GM21576 (cell line): ENCODE measurements around the gene OSBPL8.

ENCODE experiments used
- ATAC-seq: cut with Tn5 transposase; IDR thresholded peaks from one replicate; pipeline ENCODE4 v1.9.1; 2021; ENCODE audit warnings: mild to moderate bottlenecking, moderate library complexity; ENCODE audit not compliant: unreplicated experiment

Gene OSBPL8

GRCh38 chr12:76555797-76556196 is 3.8 kb downstream of the OSBPL8 start:
- ATAC-seq, result no peak

GRCh38 chr12:76555231-76555767 is 4.3 kb downstream of the OSBPL8 start:
- ATAC-seq, result no peak

GRCh38 chr12:76554405-76555230 is 5.0 kb downstream of the OSBPL8 start:
- ATAC-seq, result no peak

- no peak for ATAC-seq
Observed at GRCh38 chr12:76552343-76552938, 7.1 kb downstream of the OSBPL8 start.

GRCh38 chr12:76551482-76551888 is 8.1 kb downstream of the OSBPL8 start:
- ATAC-seq, result peak; percentile 44

- ATAC-seq, result no peak
Observed at GRCh38 chr12:76549131-76549530, 10.4 kb downstream of the OSBPL8 start.

- no peak for ATAC-seq
Observed at GRCh38 chr12:76548222-76548837, 11.2 kb downstream of the OSBPL8 start.

- no peak for ATAC-seq
Observed at GRCh38 chr12:76547526-76547925, 12.0 kb downstream of the OSBPL8 start.

- ATAC-seq, result no peak
Observed at GRCh38 chr12:76546889-76547288, 12.7 kb downstream of the OSBPL8 start.

- no peak for ATAC-seq
Observed at GRCh38 chr12:76545486-76545885, 14.1 kb downstream of the OSBPL8 start.

GRCh38 chr12:76544601-76545261 is 14.8 kb downstream of the OSBPL8 start:
- ATAC-seq, result no peak

- ATAC-seq, result no peak
Observed at GRCh38 chr12:76543813-76544347, 15.7 kb downstream of the OSBPL8 start.

- ATAC-seq, result no peak
Observed at GRCh38 chr12:76542908-76543307, 16.7 kb downstream of the OSBPL8 start.

GRCh38 chr12:76539727-76540126 is 19.8 kb downstream of the OSBPL8 start:
- ATAC-seq, result no peak

GRCh38 chr12:76537923-76538322 is 21.6 kb downstream of the OSBPL8 start:
- no peak for ATAC-seq

GRCh38 chr12:76536546-76536945 is 23.0 kb downstream of the OSBPL8 start:
- ATAC-seq, result no peak

GRCh38 chr12:76535170-76535569 is 24.4 kb downstream of the OSBPL8 start:
- no peak for ATAC-seq

GRCh38 chr12:76533331-76533730 is 26.2 kb downstream of the OSBPL8 start:
- no peak for ATAC-seq

GRCh38 chr12:76532520-76532919 is 27.1 kb downstream of the OSBPL8 start:
- no peak for ATAC-seq

GRCh38 chr12:76531056-76531455 is 28.5 kb downstream of the OSBPL8 start:
- ATAC-seq, result no peak

- ATAC-seq, result no peak
Observed at GRCh38 chr12:76530516-76530915, 29.1 kb downstream of the OSBPL8 start.
